ENCODE results near the gene ZNF143. TPM values are rescaled to one million over a fixed set of nuclear protein-coding genes. Genes with fewer than 3 reads are reported as not detected.
A peak's percentile ranks its signal among the peaks of the same experiment; 100 is the strongest.

Gene ZNF143
- total and polyA plus RNA-seq, 2 of the 13 experiments (the other 11 are each of a cell fraction or from before 2014, with no cell fraction given): 22.4 to 35.6 TPM

- TF ChIP-seq, protein P1, sequence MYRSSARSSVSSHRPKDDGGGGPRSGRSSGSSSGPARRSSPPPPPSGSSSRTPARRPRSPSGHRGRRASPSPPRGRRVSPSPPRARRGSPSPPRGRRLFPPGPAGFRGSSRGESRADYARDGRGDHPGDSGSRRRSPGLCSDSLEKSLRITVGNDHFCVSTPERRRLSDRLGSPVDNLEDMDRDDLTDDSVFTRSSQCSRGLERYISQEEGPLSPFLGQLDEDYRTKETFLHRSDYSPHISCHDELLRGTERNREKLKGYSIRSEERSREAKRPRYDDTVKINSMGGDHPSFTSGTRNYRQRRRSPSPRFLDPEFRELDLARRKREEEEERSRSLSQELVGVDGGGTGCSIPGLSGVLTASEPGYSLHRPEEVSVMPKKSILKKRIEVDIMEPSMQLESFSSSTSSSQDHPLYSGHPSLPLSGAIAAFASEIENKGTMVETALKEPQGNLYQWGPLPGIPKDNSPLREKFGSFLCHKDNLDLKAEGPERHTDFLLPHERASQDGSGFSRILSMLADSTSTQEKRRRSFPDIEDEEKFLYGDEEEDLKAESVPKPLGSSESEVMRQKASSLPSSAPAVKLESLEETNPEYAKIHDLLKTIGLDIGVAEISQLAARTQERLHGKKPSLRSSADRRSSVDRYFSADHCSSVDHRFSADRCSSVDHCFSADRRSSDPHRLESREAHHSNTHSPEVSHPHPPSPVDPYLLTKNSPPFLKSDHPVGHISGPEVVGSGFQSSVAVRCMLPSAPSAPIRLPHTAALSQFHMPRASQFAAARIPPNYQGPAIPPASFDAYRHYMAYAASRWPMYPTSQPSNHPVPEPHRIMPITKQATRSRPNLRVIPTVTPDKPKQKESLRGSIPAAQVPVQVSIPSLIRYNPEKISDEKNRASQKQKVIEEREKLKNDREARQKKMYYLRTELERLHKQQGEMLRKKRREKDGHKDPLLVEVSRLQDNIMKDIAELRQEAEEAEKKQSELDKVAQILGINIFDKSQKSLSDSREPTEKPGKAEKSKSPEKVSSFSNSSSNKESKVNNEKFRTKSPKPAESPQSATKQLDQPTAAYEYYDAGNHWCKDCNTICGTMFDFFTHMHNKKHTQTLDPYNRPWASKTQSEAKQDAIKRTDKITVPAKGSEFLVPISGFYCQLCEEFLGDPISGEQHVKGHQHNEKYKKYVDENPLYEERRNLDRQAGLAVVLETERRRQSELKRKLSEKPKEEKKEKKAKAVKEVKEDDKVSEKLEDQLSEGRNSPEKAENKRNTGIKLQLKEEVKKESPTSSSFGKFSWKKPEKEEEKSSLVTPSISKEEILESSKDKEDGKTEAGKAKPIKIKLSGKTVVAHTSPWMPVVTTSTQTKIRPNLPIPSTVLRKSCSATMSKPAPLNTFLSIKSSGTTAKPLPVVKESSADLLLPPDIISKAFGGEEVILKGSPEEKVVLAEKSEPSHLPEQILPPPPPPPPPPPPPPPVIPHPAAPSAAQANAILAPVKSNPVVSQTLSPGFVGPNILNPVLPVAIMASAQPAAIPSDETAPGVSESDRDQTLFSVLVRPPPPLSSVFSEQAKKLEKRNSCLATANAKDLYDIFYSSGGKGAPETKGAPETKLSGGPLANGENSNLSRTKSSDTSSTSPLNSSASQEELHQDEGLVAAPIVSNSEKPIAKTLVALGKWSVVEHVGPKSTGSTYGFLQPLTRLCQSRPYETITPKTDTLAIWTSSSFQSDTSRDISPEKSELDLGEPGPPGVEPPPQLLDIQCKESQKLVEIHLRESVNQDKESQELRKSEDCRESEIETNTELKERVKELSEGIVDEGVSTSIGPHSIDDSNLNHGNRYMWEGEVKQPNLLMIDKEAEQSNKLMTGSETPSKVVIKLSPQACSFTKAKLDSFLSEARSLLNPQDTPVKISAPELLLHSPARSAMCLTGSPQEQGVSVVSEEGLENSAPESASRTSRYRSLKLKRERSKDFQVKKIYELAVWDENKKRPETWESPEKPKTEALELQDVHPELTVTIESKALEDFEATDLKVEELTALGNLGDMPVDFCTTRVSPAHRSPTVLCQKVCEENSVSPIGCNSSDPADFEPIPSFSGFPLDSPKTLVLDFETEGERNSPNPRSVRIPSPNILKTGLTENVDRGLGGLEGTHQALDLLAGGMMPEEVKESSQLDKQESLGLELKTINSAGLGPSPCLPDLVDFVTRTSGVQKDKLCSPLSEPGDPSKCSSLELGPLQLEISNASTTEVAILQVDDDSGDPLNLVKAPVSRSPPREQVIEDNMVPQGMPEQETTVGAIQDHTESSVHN (CRISPR knock-in tag; IDR thresholded peaks at IDR 0.05): no peak
- TF ChIP-seq YEATS4 (CRISPR knock-in tag; IDR thresholded peaks at IDR 0.05; ENCODE audit: borderline replicate concordance) (no peak), AGO2 (optimal IDR thresholded peaks at IDR 0.05; ENCODE audit: low read depth, low read length) (peak; percentile 53), RXRA (CRISPR knock-in tag; IDR thresholded peaks at IDR 0.05) (no peak), BHLHE40 (IDR thresholded peaks at IDR 0.05; ENCODE audit: low read length) (0 out of 2 replicates have a peak, but pooled peaks have one; percentile 33), ZNF256 (CRISPR knock-in tag; conservative IDR thresholded peaks at IDR 0.05) (0 out of 2 replicates have a peak, but pooled peaks have one; percentile 18), ZNF614 (CRISPR knock-in tag; IDR thresholded peaks at IDR 0.05; ENCODE audit: borderline replicate concordance) (no peak), BRF2 (CRISPR knock-in tag; IDR thresholded peaks at IDR 0.05) (peak; percentile 21; the same call in 1 of the 2 replicates), ZMYM3 (CRISPR knock-in tag; IDR thresholded peaks at IDR 0.05) (no peak), DBP (CRISPR knock-in tag; IDR thresholded peaks at IDR 0.05; ENCODE audit: not compliant biosample characterization) (no peak), KAT7 (CRISPR knock-in tag; IDR thresholded peaks at IDR 0.05; ENCODE audit: borderline replicate concordance) (peak; percentile 3; the same call in 1 of the 2 replicates), ZNF768 (CRISPR knock-in tag; IDR thresholded peaks at IDR 0.05) (peak; percentile 42; the same call in 1 of the 2 replicates), HNRNPLL (IDR thresholded peaks at IDR 0.05; ENCODE audit: low read depth, low read length, poor library complexity, severe bottlenecking) (peak; percentile 12)
- TF ChIP-seq, protein P2, sequence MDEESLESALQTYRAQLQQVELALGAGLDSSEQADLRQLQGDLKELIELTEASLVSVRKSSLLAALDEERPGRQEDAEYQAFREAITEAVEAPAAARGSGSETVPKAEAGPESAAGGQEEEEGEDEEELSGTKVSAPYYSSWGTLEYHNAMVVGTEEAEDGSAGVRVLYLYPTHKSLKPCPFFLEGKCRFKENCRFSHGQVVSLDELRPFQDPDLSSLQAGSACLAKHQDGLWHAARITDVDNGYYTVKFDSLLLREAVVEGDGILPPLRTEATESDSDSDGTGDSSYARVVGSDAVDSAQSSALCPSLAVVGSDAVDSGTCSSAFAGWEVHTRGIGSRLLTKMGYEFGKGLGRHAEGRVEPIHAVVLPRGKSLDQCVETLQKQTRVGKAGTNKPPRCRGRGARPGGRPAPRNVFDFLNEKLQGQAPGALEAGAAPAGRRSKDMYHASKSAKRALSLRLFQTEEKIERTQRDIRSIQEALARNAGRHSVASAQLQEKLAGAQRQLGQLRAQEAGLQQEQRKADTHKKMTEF (CRISPR knock-in tag; IDR thresholded peaks at IDR 0.05): no peak
- TF ChIP-seq, protein P3, sequence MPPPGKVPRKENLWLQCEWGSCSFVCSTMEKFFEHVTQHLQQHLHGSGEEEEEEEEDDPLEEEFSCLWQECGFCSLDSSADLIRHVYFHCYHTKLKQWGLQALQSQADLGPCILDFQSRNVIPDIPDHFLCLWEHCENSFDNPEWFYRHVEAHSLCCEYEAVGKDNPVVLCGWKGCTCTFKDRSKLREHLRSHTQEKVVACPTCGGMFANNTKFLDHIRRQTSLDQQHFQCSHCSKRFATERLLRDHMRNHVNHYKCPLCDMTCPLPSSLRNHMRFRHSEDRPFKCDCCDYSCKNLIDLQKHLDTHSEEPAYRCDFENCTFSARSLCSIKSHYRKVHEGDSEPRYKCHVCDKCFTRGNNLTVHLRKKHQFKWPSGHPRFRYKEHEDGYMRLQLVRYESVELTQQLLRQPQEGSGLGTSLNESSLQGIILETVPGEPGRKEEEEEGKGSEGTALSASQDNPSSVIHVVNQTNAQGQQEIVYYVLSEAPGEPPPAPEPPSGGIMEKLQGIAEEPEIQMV (CRISPR knock-in tag; IDR thresholded peaks at IDR 0.05; ENCODE audit: low read depth): no peak
Measured at GRCh38 chr11:9573775-9574621, 113.2 kb downstream of the ZNF143 start (continued).
